H9 (cell line): ENCODE measurements around the gene SPSB4. TPM values are rescaled to one million over a fixed set of nuclear protein-coding genes. Genes with fewer than 3 reads are reported as not detected.

Experiments used
- DNase-seq: peaks from one replicate; pipeline ENCODE4 v3.0.0-alpha.2; 2017
- H2AFZ ChIP-seq: one replicate; pipeline ENCODE4 v1.6.1; 2013; ENCODE audit warnings: mild to moderate bottlenecking, low read length, control low read depth, moderate library complexity
- H2AK5ac ChIP-seq: 2 replicates; pipeline ENCODE4 v1.6.1; 2013; ENCODE audit warnings: low read length, control low read depth, mixed read lengths; ENCODE audit not compliant: insufficient read length
- H2BK120ac ChIP-seq: one replicate; pipeline ENCODE4 v1.6.1; 2013; ENCODE audit warnings: low read depth, mild to moderate bottlenecking, low read length, control low read depth, inconsistent platforms; ENCODE audit not compliant: poor library complexity, severe bottlenecking
- H2BK12ac ChIP-seq: 2 replicates; pipeline ENCODE4 v1.6.1; 2013; ENCODE audit warnings: low read length, control low read depth, mixed read lengths, low read depth; ENCODE audit not compliant: insufficient read length
- H2BK15ac ChIP-seq: 2 replicates; pipeline ENCODE4 v1.6.1; 2013; ENCODE audit warnings: low read depth, low read length, control low read depth
- H2BK20ac ChIP-seq: one replicate; pipeline ENCODE4 v1.6.1; 2013; ENCODE audit warnings: low read depth, mild to moderate bottlenecking, low read length, control low read depth, inconsistent platforms; ENCODE audit not compliant: poor library complexity, severe bottlenecking
- H2BK5ac ChIP-seq: 2 replicates; pipeline ENCODE4 v1.6.1; 2013; ENCODE audit warnings: low read length, control low read depth, mixed read lengths; ENCODE audit not compliant: insufficient read length
- H3K14ac ChIP-seq: 2 replicates; pipeline ENCODE4 v1.6.1; 2013; ENCODE audit warnings: low read length, control low read depth; ENCODE audit not compliant: insufficient read depth
- H3K18ac ChIP-seq: 2 replicates; pipeline ENCODE4 v1.6.1; 2013; ENCODE audit warnings: low read depth, mild to moderate bottlenecking, mixed read lengths, low read length, control low read depth; ENCODE audit not compliant: insufficient read length
- H3K23ac ChIP-seq: 2 replicates; pipeline ENCODE4 v1.6.1; 2013; ENCODE audit warnings: low read length, control low read depth, mixed read lengths, low read depth; ENCODE audit not compliant: insufficient read length
- H3K23me2 ChIP-seq: 2 replicates; pipeline ENCODE4 v1.6.1; 2013; ENCODE audit warnings: low read depth, mild to moderate bottlenecking, mixed read lengths, low read length, control low read depth; ENCODE audit not compliant: insufficient read length, poor library complexity, severe bottlenecking
- H3K27ac ChIP-seq: 2 replicates; pipeline ENCODE4 v1.5.1; 2013; ENCODE audit warnings: low read length, control low read depth, mixed read lengths, low read depth; ENCODE audit not compliant: insufficient read length
- H3K27me3 ChIP-seq: 2 replicates; pipeline ENCODE4 v1.6.1; 2013; ENCODE audit warnings: low read length, control low read depth, inconsistent platforms; ENCODE audit not compliant: insufficient read depth
- H3K4ac ChIP-seq: 2 replicates; pipeline ENCODE4 v1.6.1; 2013; ENCODE audit warnings: low read depth, mild to moderate bottlenecking, control low read depth, inconsistent platforms, low read length, moderate library complexity
- H3K4me1 ChIP-seq: 2 replicates; pipeline ENCODE4 v1.6.1; 2013; ENCODE audit warnings: low read length, control low read depth, inconsistent platforms; ENCODE audit not compliant: insufficient read depth
- H3K4me2 ChIP-seq: 2 replicates; pipeline ENCODE4 v1.6.1; 2013; ENCODE audit warnings: low read length, control low read depth, mixed read lengths; ENCODE audit not compliant: insufficient read length, insufficient read depth
- H3K56ac ChIP-seq: 2 replicates; pipeline ENCODE4 v1.6.1; 2013; ENCODE audit warnings: low read depth, mild to moderate bottlenecking, mixed read lengths, low read length, control low read depth; ENCODE audit not compliant: insufficient read length
- H3K79me1 ChIP-seq: 2 replicates; pipeline ENCODE4 v1.6.1; 2013; ENCODE audit warnings: low read depth, mild to moderate bottlenecking, moderate library complexity, low read length, control low read depth, inconsistent platforms; ENCODE audit not compliant: insufficient read depth, poor library complexity, severe bottlenecking
- H3K79me2 ChIP-seq: 2 replicates; pipeline ENCODE4 v1.6.1; 2013; ENCODE audit warnings: low read length, control low read depth, inconsistent platforms; ENCODE audit not compliant: insufficient read depth
- H3K9ac ChIP-seq: 2 replicates; pipeline ENCODE4 v1.6.1; 2013; ENCODE audit warnings: low read length, control low read depth, mixed read lengths; ENCODE audit not compliant: insufficient read length; ENCODE audit errors: extremely low read depth
- H3K9me3 ChIP-seq: one replicate; pipeline ENCODE4 v1.6.1; 2013; ENCODE audit warnings: low read depth, low read length, inconsistent platforms; ENCODE audit not compliant: control insufficient read depth
- H3T11ph ChIP-seq: one replicate; pipeline ENCODE4 v1.6.1; 2013; ENCODE audit warnings: mild to moderate bottlenecking, low read length, control low read depth, inconsistent platforms
- H4K20me1 ChIP-seq: one replicate; pipeline ENCODE4 v1.6.1; 2013; ENCODE audit not compliant: control insufficient read depth, insufficient read length, insufficient read depth
- H4K5ac ChIP-seq: 2 replicates; pipeline ENCODE4 v1.6.1; 2013; ENCODE audit warnings: low read depth, mild to moderate bottlenecking, mixed read lengths, low read length, control low read depth; ENCODE audit not compliant: insufficient read length
- H4K8ac ChIP-seq: replicated peaks from 2 replicates; pipeline ENCODE4 v1.6.1; 2013; ENCODE audit warnings: low read length, control low read depth, mixed read lengths, low read depth; ENCODE audit not compliant: insufficient read length
- H4K91ac ChIP-seq: 2 replicates; pipeline ENCODE4 v1.6.1; 2013; ENCODE audit warnings: low read depth, mild to moderate bottlenecking, moderate library complexity, mixed read lengths, low read length, control low read depth; ENCODE audit not compliant: insufficient read length
- H3K27ac Mint-ChIP-seq, 3 experiments: 2 replicates in 2 of 3; 3 replicates in 1 of 3; pipeline ENCODE4 v1.8.0; 2020 to 2021; ENCODE audit warnings: mixed read lengths in 3 of 3, mild to moderate bottlenecking in 1 of 3, moderate library complexity in 1 of 3
- H3K27me3 Mint-ChIP-seq: 2 replicates; pipeline ENCODE4 v1.8.0; 2021; ENCODE audit warnings: low read depth, mild to moderate bottlenecking, moderate library complexity, mixed read lengths
- H3K36me3 Mint-ChIP-seq, 3 experiments: 2 replicates in 2 of 3; 3 replicates in 1 of 3; pipeline ENCODE4 v1.8.0; 2020 to 2021; ENCODE audit warnings: low read depth in 3 of 3, mixed read lengths in 3 of 3; ENCODE audit not compliant: insufficient read depth in 1 of 3
- H3K4me1 Mint-ChIP-seq, 2 experiments: 2 replicates each; pipeline ENCODE4 v1.8.0; 2020; ENCODE audit warnings: mixed read lengths in 2 of 2
- H3K4me3 Mint-ChIP-seq, 2 experiments: 2 replicates in 1 of 2; 3 replicates in 1 of 2; pipeline ENCODE4 v1.8.0; 2020 to 2021; ENCODE audit warnings: mild to moderate bottlenecking in 2 of 2, mixed read lengths in 2 of 2, moderate library complexity in 1 of 2
- H3K9me3 Mint-ChIP-seq, 2 experiments: 2 replicates in 1 of 2; 3 replicates in 1 of 2; pipeline ENCODE4 v1.8.0; 2020; ENCODE audit warnings: mild to moderate bottlenecking in 2 of 2, mixed read lengths in 2 of 2, moderate library complexity in 1 of 2
- CTCF ChIP-seq: fragments of 200-600 bp; sonication (generic); conservative IDR thresholded peaks from 3 replicates; pipeline ENCODE4 v1.8.0; 2021; ENCODE audit warnings: antibody characterized with exemption, mild to moderate bottlenecking
- WGBS: extraction: QIAGEN DNeasy Blood & Tissue Kit; methylation state at CpG from one replicate; pipeline ENCODE4 v1.1.7; 2013; ENCODE audit warnings: missing lambda C conversion rate, low lambda C conversion rate, mixed read lengths; ENCODE audit not compliant: insufficient read length; ENCODE audit errors: extremely low coverage; 5-methylcytosine and 5-hydroxymethylcytosine counted together
- total RNA-seq: library from RNA; stranded (reverse); gene quantifications from 2 replicates; pipeline ENCODE4 v1.2.1, GENCODE V29; 2021

SPSB4 gene
- total RNA-seq, 1 experiment from 2014 or later, result 6.2 TPM

GRCh38 chr3:141072950-141073349, 21.8 kb downstream of the SPSB4 start:
- Histone ChIP-seq H2BK12ac (no peak overlapping the region), H2AK5ac (no peak overlapping the region), H3K4me2 (no peak overlapping the region), H3K9me3 (no peaks in the 10 kb centered on the region), H3K23me2 (no peaks in the 10 kb centered on the region), H3K27me3 (no peaks in the 10 kb centered on the region; the same call in 1 of the 2 replicates), H2BK15ac (no peak overlapping the region), H3K4me1 (peaks cover 54% of the 10 kb centered on the region), H2AFZ (no peak overlapping the region), H3K4ac (no peak overlapping the region), H4K5ac (no peak overlapping the region), H3T11ph (no peak overlapping the region), H4K8ac (no peak overlapping the region), H3K23ac (no peak overlapping the region), H3K79me2 (no peaks in the 10 kb centered on the region), H2BK20ac (no peak overlapping the region), H3K79me1 (no peaks in the 10 kb centered on the region), H3K27ac (no peak overlapping the region), H2BK120ac (no peak overlapping the region), H3K18ac (no peak overlapping the region), H3K56ac (no peak overlapping the region), H4K20me1 (no peaks in the 10 kb centered on the region), H4K91ac (no peak overlapping the region), H2BK5ac (no peak overlapping the region), H3K9ac (no peak overlapping the region), H3K14ac (no peak overlapping the region)
- no peak overlapping the region for H3K4me3 Mint-ChIP-seq
- H3K27ac Mint-ChIP-seq, result no peak overlapping the region
- peaks cover 87 to 88% of the 10 kb centered on the region in 2 experiments for H3K4me1 Mint-ChIP-seq
- WGBS, result no CpG with 5 or more reads among the region's 5 CpGs
- TF ChIP-seq CTCF, result no peak
- peaks cover 0 to 3% of the 10 kb centered on the region in 2 experiments; a peak in 1 of 5 replicates for H3K9me3 Mint-ChIP-seq
- DNase-seq, result no peak
- H3K36me3 Mint-ChIP-seq, result peaks cover 0 to 1% (median 0%) of the 10 kb centered on the region in 3 experiments; a peak in 4 of 7 replicates
- peaks cover 53% of the 10 kb centered on the region for H3K27me3 Mint-ChIP-seq
